RCC 7860 (cell line): ENCODE results near the gene BCL3.
"Not testable (repeated sequence)": the region's sequence is repeated elsewhere in the genome, so short reads cannot be mapped to it uniquely, and the experiment has no call there.

Experiments used
- DNase-seq: peaks from one replicate; pipeline ENCODE4 v3.0.0-alpha.2; 2015; ENCODE audit warnings: low spot score
- FAIRE-seq: peaks from 2 replicates; lab custom pipeline; 2012; peaks lifted over from hg19 to GRCh38; lab: Jason Lieb, UNC

BCL3 gene

GRCh38 chr19:44748426-44749254, at the start of gene BCL3:
Gene BCL3, plus strand, starts transcription at chr19:44748708. Its CDS starts 83 bp downstream, at chr19:44748791.
- peak; percentile 40 for DNase-seq
- no peak for FAIRE-seq

- DNase-seq (no peak), FAIRE-seq (no peak)
Observed at GRCh38 chr19:44700547-44700946, 48.0 kb upstream of the BCL3 start.

- no peak for DNase-seq
- FAIRE-seq = no peak
Observed at GRCh38 chr19:44701228-44701627, 47.3 kb upstream of the BCL3 start.

- no peak for FAIRE-seq
- DNase-seq = no peak
Observed at GRCh38 chr19:44702551-44703176, 45.8 kb upstream of the BCL3 start.

- FAIRE-seq (no peak), DNase-seq (no peak)
Observed at GRCh38 chr19:44703336-44704078, 45.0 kb upstream of the BCL3 start.

GRCh38 chr19:44704982-44705381, 43.5 kb upstream of the BCL3 start:
- FAIRE-seq = no peak
- no peak for DNase-seq

- no peak for DNase-seq
- FAIRE-seq = no peak
Observed at GRCh38 chr19:44705502-44706010, 43.0 kb upstream of the BCL3 start.

- FAIRE-seq = no peak
- DNase-seq = no peak
Observed at GRCh38 chr19:44706506-44707236, 41.8 kb upstream of the BCL3 start.

- FAIRE-seq (no peak), DNase-seq (no peak)
Observed at GRCh38 chr19:44707794-44708193, 40.7 kb upstream of the BCL3 start.

- no peak for DNase-seq
- FAIRE-seq = no peak
Observed at GRCh38 chr19:44708940-44709339, 39.6 kb upstream of the BCL3 start.

GRCh38 chr19:44709434-44710266, 38.9 kb upstream of the BCL3 start:
- FAIRE-seq = not testable (repeated sequence)

GRCh38 chr19:44710483-44710882, 38.0 kb upstream of the BCL3 start:
- FAIRE-seq = no peak

More at GRCh38 chr19:44709434-44710266, 38.9 kb upstream of the BCL3 start:
- not testable (repeated sequence) for DNase-seq

GRCh38 chr19:44712864-44713515, 35.5 kb upstream of the BCL3 start:
- DNase-seq (no peak), FAIRE-seq (no peak)

More at GRCh38 chr19:44710483-44710882, 38.0 kb upstream of the BCL3 start:
- DNase-seq = no peak

GRCh38 chr19:44714597-44715169, 33.8 kb upstream of the BCL3 start:
- DNase-seq (no peak), FAIRE-seq (no peak)

GRCh38 chr19:44717603-44718002, 30.9 kb upstream of the BCL3 start:
- FAIRE-seq = no peak
- no peak for DNase-seq

GRCh38 chr19:44718441-44719261, 29.9 kb upstream of the BCL3 start:
- FAIRE-seq (peak; percentile 11), DNase-seq (peak; percentile 32)

GRCh38 chr19:44719262-44719701, 29.2 kb upstream of the BCL3 start:
- DNase-seq (no peak), FAIRE-seq (no peak)

GRCh38 chr19:44720396-44720795, 28.1 kb upstream of the BCL3 start:
- not testable (repeated sequence) for FAIRE-seq, DNase-seq
